LNCaP clone FGC (cell line): ENCODE measurements around the gene SPR.

ENCODE experiments used
- DNase-seq: peaks from one replicate; pipeline ENCODE4 v3.0.0-alpha.2; 2011; ENCODE audit warnings: low read depth
- H3K4me3 ChIP-seq: 2 replicates; pipeline ENCODE4 v1.5.1; 2011; ENCODE audit warnings: mild to moderate bottlenecking, low read depth, low read length, control low read depth
- CTCF ChIP-seq: IDR thresholded peaks from 2 replicates; pipeline ENCODE4 v1.5.1; 2012; ENCODE audit warnings: mild to moderate bottlenecking; ENCODE audit not compliant: control insufficient read depth, insufficient read depth; ENCODE audit errors: extremely low read depth

The SPR gene

GRCh38 chr2:72933207-72933606 is 46.0 kb downstream of the SPR start:
- TF ChIP-seq CTCF: no peak
- H3K4me3 ChIP-seq: no peak overlapping the region

GRCh38 chr2:72933646-72934151 is 46.5 kb downstream of the SPR start:
- TF ChIP-seq CTCF: no peak
- no peak for DNase-seq
- no peak overlapping the region for H3K4me3 ChIP-seq

More at GRCh38 chr2:72933207-72933606, 46.0 kb downstream of the SPR start:
- DNase-seq: no peak

- no peak overlapping the region for H3K4me3 ChIP-seq
- no peak for DNase-seq
- 0 out of 2 replicates have a peak, but pooled peaks have one; percentile 18 for TF ChIP-seq CTCF
These were observed 47.7 kb downstream of the SPR start for GRCh38 chr2:72934683-72935610.

- no peak overlapping the region for H3K4me3 ChIP-seq
- no peak for TF ChIP-seq CTCF
These were observed 48.4 kb downstream of the SPR start for GRCh38 chr2:72935611-72935957.

GRCh38 chr2:72936660-72937355 is 49.6 kb downstream of the SPR start:
- DNase-seq: no peak
- TF ChIP-seq CTCF: no peak
- no peak overlapping the region for H3K4me3 ChIP-seq

More at GRCh38 chr2:72935611-72935957, 48.4 kb downstream of the SPR start:
- DNase-seq: no peak

GRCh38 chr2:72937356-72937669 is 50.1 kb downstream of the SPR start:
- no peak for TF ChIP-seq CTCF
- no peak for DNase-seq
- H3K4me3 ChIP-seq: no peak overlapping the region
